GM10266 (cell line): ENCODE results near the gene SND1.

Experiments
- DNase-seq: peaks from one replicate; pipeline ENCODE4 v3.0.0; 2012; ENCODE audit errors: extremely low spot score
- TF ChIP-seq, protein P1 (sequence below): IDR thresholded peaks from 2 replicates; pipeline ENCODE4 v1.5.1; 2012; ENCODE audit warnings: mild to moderate bottlenecking, low read depth; ENCODE audit not compliant: control insufficient read depth, insufficient read depth; ENCODE audit errors: missing control alignments

Gene SND1

DNA sequence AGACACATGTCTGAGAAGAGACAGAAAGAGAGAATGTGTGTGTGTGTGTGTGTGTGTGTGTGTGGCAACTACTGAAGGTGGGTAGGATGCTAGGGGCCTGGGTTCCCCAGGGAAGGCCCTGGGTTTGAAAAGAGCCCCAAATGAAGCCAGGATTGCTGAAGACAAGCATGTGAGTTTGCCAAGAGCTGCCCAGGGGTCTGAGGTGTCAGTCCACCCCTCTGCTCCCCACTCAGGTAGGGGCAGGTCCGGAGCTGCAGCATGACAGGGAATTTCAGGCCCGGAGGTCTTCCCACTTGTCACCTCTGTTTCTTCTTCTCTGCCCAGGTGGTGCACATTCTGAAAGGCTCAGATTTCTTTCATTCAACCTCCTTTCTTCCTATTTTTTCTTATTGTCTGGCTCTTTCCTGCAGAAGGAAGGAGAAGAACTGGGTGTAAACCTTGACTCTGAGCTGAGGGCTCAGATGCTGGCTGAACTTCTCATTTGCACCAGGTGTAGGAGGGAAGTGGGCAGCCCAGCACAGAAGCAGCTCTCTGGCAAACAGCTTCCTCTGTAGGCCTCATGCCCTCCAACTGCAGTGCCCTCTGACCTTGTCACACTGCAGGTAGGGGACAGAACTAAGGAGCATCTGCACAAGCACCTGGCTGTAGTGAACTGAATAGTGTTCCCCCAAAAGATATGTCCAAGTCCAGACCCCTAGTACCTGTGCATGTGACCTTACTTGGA lies 458.8 kb downstream of the SND1 start:
- DNase-seq = no peak
- TF ChIP-seq, protein P1, sequence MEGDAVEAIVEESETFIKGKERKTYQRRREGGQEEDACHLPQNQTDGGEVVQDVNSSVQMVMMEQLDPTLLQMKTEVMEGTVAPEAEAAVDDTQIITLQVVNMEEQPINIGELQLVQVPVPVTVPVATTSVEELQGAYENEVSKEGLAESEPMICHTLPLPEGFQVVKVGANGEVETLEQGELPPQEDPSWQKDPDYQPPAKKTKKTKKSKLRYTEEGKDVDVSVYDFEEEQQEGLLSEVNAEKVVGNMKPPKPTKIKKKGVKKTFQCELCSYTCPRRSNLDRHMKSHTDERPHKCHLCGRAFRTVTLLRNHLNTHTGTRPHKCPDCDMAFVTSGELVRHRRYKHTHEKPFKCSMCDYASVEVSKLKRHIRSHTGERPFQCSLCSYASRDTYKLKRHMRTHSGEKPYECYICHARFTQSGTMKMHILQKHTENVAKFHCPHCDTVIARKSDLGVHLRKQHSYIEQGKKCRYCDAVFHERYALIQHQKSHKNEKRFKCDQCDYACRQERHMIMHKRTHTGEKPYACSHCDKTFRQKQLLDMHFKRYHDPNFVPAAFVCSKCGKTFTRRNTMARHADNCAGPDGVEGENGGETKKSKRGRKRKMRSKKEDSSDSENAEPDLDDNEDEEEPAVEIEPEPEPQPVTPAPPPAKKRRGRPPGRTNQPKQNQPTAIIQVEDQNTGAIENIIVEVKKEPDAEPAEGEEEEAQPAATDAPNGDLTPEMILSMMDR = no peak

DNA sequence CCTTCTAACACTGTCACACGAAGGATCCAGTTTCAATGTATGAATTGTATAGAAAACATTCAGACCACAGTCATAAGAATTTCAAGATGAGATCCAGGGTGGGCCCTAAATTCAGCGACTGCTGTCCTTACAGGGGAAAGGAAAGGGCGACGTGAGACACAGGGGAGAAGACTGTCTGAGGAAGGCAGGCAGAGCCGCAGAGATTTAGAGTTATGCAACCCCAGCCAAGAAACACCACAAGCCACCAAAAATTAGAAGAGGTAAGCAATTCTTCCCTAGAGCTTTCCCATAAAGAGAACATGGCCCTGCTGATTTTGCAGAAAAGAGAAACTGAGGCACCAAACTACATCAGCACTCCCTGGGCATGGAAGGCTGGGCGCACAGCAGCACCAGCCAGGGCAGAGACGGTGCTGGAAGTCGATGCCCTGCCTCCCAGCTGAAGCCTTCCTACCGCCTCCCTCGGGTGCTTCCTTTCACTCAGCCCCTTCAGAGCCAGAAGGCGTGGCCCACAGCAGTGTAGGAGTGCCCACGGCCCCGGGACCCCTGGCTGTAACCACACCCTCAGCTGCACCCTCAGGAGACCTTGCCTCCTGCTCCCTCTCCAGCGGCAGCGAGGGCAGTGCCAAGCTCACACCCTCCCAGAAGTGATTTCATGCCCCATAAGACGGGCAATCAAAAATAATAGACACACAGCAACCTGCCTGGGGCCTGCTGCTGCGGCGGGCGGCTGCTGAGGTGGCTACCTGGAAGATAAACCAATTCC lies 460.2 kb downstream of the SND1 start:
- DNase-seq = no peak
- TF ChIP-seq, protein P1 = no peak

DNA sequence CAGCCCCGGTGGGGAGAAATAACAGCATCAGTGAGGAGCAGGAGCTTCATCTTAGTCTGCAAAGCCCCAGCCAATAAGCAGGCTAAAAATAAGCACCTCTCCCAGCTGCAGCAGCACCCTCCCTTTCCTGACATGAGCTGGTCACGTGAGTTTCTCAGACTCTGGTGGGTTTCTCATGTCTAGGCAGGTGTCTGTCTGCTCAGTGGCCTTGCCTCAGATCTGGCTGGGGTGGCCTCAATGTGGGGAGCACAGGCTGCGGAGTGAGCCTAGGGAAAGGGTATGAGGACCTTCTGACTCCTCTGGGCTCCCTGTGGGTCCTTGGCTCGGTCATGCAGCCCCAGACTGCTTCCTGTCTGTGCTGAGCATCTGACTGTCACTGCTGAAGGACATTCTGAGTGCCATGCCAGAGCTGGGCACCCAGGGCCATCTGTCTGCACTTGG lies 460.8 kb downstream of the SND1 start:
- TF ChIP-seq, protein P1 = no peak
- no peak for DNase-seq

DNA sequence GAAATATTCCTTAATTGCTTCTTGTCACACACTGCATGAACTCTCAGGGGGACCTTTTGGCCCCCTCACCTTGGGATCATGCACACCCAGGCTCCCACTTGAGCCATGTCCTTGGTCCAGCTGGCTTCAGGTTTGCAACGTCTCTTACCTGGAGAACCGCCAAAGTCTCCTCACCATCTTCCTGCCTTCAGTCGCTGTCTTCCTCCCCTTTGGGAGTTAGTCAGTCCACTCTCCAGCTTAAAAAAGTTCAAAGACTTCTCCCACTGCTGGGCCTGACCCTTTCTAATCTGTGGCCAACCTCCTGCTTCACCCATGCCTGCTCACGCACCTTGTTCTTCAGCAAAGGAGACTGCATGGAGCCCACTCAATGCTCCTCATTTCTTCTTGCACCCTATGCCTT lies 461.8 kb downstream of the SND1 start:
- DNase-seq = no peak
- TF ChIP-seq, protein P1 = no peak

DNA sequence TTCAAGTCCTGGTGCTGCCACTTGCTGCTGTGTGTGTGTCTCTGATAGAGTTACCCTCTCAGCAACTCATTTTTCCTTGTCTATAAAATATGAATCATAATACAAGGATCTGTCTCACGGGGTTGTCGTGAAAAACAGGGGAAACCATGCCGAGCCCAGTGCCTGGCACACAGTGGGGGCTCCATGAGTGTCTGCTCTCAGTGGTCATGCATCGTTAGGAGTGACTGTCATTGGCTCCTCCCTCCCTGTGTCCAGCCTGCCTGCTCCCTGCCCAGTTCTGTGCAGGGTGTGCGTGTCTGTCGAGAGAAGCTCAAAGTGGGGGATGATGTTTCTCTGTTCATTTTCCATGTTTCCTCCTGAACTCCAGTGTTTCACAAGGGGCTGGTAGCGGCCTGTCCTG lies 462.8 kb downstream of the SND1 start:
- DNase-seq = no peak
- TF ChIP-seq, protein P1 = no peak

DNA sequence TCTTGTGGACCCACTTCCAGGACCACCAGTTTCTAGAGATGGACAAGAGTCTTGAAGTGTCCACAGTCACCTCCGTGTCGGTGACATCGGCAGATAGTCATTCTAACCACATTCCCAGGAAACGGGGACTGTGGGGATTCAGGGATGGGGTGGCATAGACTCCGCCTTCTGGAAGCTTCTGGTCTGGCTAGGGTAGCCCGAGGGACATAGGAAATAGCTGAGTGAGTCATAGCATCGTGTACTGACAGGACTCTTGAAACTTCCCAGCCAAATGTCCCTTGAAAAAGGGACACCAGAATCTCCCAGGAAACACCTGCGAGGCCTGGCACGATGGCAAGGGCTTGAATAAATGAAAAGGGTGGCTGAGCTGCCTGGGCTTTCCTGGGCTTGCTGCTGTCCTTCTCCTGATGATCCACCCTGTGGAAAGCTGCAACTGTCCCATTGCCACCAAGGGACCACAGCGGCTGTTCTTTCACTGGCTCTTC lies 463.4 kb downstream of the SND1 start:
- DNase-seq = no peak
- TF ChIP-seq, protein P1 = no peak
